GM12875 (cell line): ENCODE results near the gene EFCAB5.

Experiments used
- H3K4me3 ChIP-seq: one replicate; pipeline ENCODE4 v1.5.1; 2011; ENCODE audit warnings: low read depth, low read length, control low read depth
- TF ChIP-seq, protein P1 (sequence below): IDR thresholded peaks from 2 replicates; pipeline ENCODE4 v1.5.1; 2011; ENCODE audit warnings: low read depth, mild to moderate bottlenecking, control low read depth, inconsistent platforms, low read length, moderate library complexity, borderline replicate concordance; ENCODE audit not compliant: insufficient read depth

Gene EFCAB5

DNA sequence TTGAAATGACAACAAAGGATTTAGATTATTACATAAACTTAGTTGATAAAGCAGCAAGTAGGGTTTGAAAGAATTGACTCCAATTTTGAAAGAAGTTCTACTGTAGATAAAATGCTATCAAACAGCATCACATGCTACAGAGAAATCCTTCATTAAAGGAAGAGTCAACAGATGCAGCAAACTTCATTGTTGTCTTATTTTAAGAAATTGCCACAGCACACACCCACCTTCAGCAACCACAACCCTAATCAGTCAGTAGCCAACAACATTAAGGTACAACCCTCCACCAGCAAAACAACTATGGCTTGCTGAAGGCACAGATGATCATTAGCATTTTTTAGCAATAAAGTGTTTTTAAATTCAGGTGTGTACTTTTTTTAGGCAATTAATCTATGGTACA is 100.1 kb downstream of the EFCAB5 start:
- TF ChIP-seq, protein P1, sequence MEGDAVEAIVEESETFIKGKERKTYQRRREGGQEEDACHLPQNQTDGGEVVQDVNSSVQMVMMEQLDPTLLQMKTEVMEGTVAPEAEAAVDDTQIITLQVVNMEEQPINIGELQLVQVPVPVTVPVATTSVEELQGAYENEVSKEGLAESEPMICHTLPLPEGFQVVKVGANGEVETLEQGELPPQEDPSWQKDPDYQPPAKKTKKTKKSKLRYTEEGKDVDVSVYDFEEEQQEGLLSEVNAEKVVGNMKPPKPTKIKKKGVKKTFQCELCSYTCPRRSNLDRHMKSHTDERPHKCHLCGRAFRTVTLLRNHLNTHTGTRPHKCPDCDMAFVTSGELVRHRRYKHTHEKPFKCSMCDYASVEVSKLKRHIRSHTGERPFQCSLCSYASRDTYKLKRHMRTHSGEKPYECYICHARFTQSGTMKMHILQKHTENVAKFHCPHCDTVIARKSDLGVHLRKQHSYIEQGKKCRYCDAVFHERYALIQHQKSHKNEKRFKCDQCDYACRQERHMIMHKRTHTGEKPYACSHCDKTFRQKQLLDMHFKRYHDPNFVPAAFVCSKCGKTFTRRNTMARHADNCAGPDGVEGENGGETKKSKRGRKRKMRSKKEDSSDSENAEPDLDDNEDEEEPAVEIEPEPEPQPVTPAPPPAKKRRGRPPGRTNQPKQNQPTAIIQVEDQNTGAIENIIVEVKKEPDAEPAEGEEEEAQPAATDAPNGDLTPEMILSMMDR = no peak

DNA sequence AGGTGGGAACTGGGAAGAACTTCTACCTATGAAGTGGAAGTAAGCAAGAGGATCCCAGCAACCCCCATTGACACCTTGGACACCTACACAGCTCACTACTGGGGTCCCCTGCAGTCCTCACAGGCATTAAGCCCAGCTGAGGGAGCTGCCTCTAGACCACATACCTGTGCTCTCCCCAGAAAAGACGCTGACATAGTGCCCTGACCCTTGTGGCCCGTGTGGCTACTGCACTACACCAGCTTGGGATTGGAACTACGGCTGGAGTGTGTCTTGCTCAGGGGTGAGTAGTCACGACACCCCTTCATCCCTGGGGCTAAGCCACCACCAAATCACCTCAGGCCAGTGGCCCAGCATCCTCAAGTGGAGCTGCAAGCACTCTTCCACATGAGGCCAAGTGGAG is 120.9 kb downstream of the EFCAB5 start:
- H3K4me3 ChIP-seq = no peak overlapping the region
- TF ChIP-seq, protein P1 = no peak

More for the DNA sequence above, 100.1 kb downstream of the EFCAB5 start:
- no peak overlapping the region for H3K4me3 ChIP-seq

DNA sequence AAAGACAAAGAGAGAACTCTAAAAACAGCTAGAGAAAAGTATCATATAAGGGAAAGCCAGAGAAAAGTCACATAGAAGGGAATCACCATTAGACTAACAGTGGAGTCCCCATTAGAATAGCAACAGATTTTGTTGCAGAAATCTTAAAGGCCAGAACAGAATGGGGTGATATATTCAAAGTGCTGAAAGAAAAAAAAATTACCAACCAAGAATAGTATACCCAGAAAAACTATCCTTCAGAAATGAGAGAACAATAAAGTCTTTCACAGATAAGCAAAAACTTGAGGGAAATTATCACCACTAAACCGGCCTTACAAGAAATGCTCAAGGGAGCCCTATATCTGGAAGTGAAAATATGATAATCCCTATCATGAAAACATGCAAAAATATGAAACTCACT is 123.3 kb downstream of the EFCAB5 start:
- TF ChIP-seq, protein P1 = no peak
- H3K4me3 ChIP-seq = no peak overlapping the region

DNA sequence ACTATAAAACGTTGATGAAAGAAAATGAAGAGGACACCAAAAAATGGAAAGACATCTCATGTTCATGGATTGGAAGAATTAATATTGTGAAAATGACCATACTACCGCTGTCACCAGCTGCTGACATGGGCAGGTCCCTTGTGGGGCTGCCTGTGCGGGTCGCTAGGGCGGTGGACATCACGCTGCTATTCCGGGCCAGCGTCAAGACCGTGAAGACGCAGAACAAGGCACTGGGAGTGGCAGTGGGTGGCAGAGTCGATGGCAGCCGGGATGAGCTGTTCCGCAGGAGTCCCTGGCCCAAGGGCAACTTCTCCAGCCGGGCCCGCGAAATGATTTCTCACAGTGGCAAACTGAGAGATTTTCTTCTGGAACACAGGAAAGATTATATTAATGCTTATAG is 127.0 kb downstream of the EFCAB5 start:
- no peak overlapping the region for H3K4me3 ChIP-seq
- TF ChIP-seq, protein P1 = no peak

DNA sequence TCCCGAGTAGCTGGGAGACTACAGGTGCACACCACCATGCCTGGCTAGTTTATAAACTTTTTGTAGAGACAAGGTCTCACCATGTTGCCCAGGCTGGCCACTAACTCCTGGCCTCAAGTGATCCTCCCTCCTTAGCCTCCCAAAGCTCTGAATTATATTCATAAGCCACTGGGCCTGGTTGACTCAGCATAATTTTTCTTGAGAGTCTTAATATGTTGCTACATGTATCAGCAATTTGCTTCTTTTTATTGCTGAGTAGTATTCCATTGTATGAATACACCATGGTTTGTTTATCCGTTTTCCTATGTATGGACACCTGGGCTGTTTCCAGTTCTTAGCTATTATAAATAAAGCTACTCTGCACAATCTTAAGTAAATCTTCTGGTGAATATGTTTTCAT is 132.8 kb downstream of the EFCAB5 start:
- H3K4me3 ChIP-seq = no peak overlapping the region
- TF ChIP-seq, protein P1 = no peak

DNA sequence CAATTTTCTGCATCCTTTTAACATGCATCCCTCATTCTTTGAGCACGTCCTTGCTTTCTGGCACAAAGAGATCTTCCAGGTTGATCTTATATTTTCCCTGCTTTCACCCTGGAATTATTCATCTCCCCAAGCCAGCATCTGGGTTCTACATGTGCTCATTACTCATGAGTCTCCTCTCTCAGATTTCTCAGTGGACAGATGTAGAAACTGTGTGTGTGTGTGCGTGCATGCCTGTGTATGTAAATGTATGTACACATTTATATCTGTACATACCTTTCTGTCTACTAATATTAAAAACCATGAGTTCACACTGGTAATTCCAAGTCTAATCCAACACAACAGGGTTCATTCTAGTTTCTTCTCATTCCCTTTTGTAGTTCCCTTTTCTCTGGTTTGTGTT is 133.3 kb downstream of the EFCAB5 start:
- no peak overlapping the region for H3K4me3 ChIP-seq
- TF ChIP-seq, protein P1 = no peak

DNA sequence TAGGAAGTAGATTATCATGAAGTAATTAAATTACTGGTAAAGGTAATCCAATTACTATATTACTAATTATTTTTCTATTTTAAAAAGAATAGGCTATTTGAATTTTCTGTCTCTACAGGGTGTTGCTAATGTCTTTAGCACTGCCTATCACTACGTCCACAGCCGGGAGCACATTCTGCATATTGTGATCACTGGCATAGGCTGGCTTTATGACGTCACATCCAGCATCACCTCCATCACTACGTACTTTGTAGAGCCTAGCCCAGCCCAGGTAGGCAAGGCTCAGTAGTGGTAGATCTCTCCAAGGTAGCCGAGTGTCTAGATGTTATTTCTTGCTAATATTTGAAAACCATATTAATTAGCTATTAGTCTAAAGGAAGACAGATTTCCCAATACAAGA is 141.3 kb downstream of the EFCAB5 start:
- TF ChIP-seq, protein P1 = no peak
- no peak overlapping the region for H3K4me3 ChIP-seq
